ENCODE data around the gene PRCD.
A peak's percentile ranks its signal among the peaks of the same experiment; 100 is the strongest.

The PRCD gene

GRCh38 chr17:76539631-76540271 is at the start of gene PRCD:
Gene PRCD, plus strand, starts transcription at chr17:76540044. Its CDS starts 98 bp downstream, at chr17:76540142.
- no peaks in the 10 kb centered on the region for H3K9me3 Mint-ChIP-seq
- H3K4me3 Mint-ChIP-seq: peak within 1 kb of the TSS; percentile 31
- H3K27ac Mint-ChIP-seq: no peak within 1 kb of the TSS
- H3K36me3 Mint-ChIP-seq: peaks cover 5% of the 10 kb centered on the region
- peaks cover 8% of the 10 kb centered on the region for H3K4me1 Mint-ChIP-seq
- DNase-seq (ENCODE audit: low spot score in 2 of 2) (no peak), ATAC-seq (no peak)

- Mint-ChIP-seq H3K4me3 (no peak overlapping the region), H3K27ac (peak overlapping the region; percentile 98), H3K36me3 (peaks cover 46% of the 10 kb centered on the region), H3K4me1 (peaks cover 58% of the 10 kb centered on the region), H3K9me3 (no peaks in the 10 kb centered on the region)
- DNase-seq (ENCODE audit: low spot score in 2 of 2) (no peak), ATAC-seq (no peak)
Measured at GRCh38 chr17:76490112-76490710, 49.6 kb upstream of the PRCD start.

GRCh38 chr17:76491271-76492122 is 48.3 kb upstream of the PRCD start:
- peak overlapping the region; percentile 98 for H3K27ac Mint-ChIP-seq
- ATAC-seq (no peak), DNase-seq (ENCODE audit: low spot score in 2 of 2) (no peak)
- peak overlapping the region; percentile 91 for H3K4me3 Mint-ChIP-seq
- H3K36me3 Mint-ChIP-seq: peaks cover 34% of the 10 kb centered on the region
- H3K4me1 Mint-ChIP-seq: peaks cover 71% of the 10 kb centered on the region
- H3K9me3 Mint-ChIP-seq: no peaks in the 10 kb centered on the region

GRCh38 chr17:76492123-76492988 is 47.5 kb upstream of the PRCD start:
- DNase-seq (ENCODE audit: low spot score in 2 of 2): no peak
- H3K9me3 Mint-ChIP-seq: no peaks in the 10 kb centered on the region
- peak; percentile 62 for ATAC-seq
- H3K36me3 Mint-ChIP-seq: peaks cover 32% of the 10 kb centered on the region
- peaks cover 79% of the 10 kb centered on the region for H3K4me1 Mint-ChIP-seq
- peak overlapping the region; percentile 98 for H3K27ac Mint-ChIP-seq
- peak overlapping the region; percentile 91 for H3K4me3 Mint-ChIP-seq

- Mint-ChIP-seq H3K36me3 (peaks cover 31% of the 10 kb centered on the region), H3K27ac (peak overlapping the region; percentile 98), H3K9me3 (no peaks in the 10 kb centered on the region), H3K4me3 (peak overlapping the region; percentile 91), H3K4me1 (peaks cover 81% of the 10 kb centered on the region)
- DNase-seq (ENCODE audit: low spot score in 2 of 2): peak; percentile 44 to 80
- ATAC-seq: peak; percentile 83
Measured at GRCh38 chr17:76492989-76493501, 46.8 kb upstream of the PRCD start.

GRCh38 chr17:76493505-76494167 is 46.2 kb upstream of the PRCD start:
- Mint-ChIP-seq H3K27ac (peak overlapping the region; percentile 98), H3K36me3 (peaks cover 36% of the 10 kb centered on the region), H3K9me3 (no peaks in the 10 kb centered on the region), H3K4me3 (peak overlapping the region; percentile 91), H3K4me1 (peaks cover 86% of the 10 kb centered on the region)
- DNase-seq (ENCODE audit: low spot score in 2 of 2) (peak in 1 of 2 donors; percentile 67), ATAC-seq (peak; percentile 43)

GRCh38 chr17:76495663-76496400 is 44.0 kb upstream of the PRCD start:
- Mint-ChIP-seq H3K36me3 (peaks cover 42% of the 10 kb centered on the region), H3K4me1 (peaks cover 92% of the 10 kb centered on the region), H3K4me3 (peak overlapping the region; percentile 91), H3K27ac (peak overlapping the region; percentile 85), H3K9me3 (no peaks in the 10 kb centered on the region)
- DNase-seq (ENCODE audit: low spot score in 2 of 2) (no peak), ATAC-seq (no peak)

- peaks cover 88% of the 10 kb centered on the region for H3K4me1 Mint-ChIP-seq
- peak overlapping the region; percentile 85 for H3K27ac Mint-ChIP-seq
- peak overlapping the region; percentile 91 for H3K4me3 Mint-ChIP-seq
- H3K36me3 Mint-ChIP-seq: peaks cover 43% of the 10 kb centered on the region
- DNase-seq (ENCODE audit: low spot score in 2 of 2) (no peak), ATAC-seq (peak; percentile 19)
- H3K9me3 Mint-ChIP-seq: no peaks in the 10 kb centered on the region
Measured at GRCh38 chr17:76496464-76496863, 43.4 kb upstream of the PRCD start.

- Mint-ChIP-seq H3K36me3 (peaks cover 43% of the 10 kb centered on the region), H3K4me3 (peak overlapping the region; percentile 91), H3K27ac (peak overlapping the region; percentile 85), H3K4me1 (peaks cover 88% of the 10 kb centered on the region), H3K9me3 (no peaks in the 10 kb centered on the region)
- DNase-seq (ENCODE audit: low spot score in 2 of 2) (no peak), ATAC-seq (no peak)
Measured at GRCh38 chr17:76497699-76497978, 42.2 kb upstream of the PRCD start.

- Mint-ChIP-seq H3K36me3 (peaks cover 37% of the 10 kb centered on the region), H3K4me1 (peaks cover 85% of the 10 kb centered on the region), H3K4me3 (peak overlapping the region; percentile 91), H3K27ac (peak overlapping the region; percentile 85), H3K9me3 (no peaks in the 10 kb centered on the region)
- ATAC-seq (no peak), DNase-seq (ENCODE audit: low spot score in 2 of 2) (no peak)
Measured at GRCh38 chr17:76497979-76498875, 41.6 kb upstream of the PRCD start.

- peaks cover 78% of the 10 kb centered on the region for H3K4me1 Mint-ChIP-seq
- peak overlapping the region; percentile 85 for H3K27ac Mint-ChIP-seq
- DNase-seq (ENCODE audit: low spot score in 2 of 2): no peak
- H3K36me3 Mint-ChIP-seq: peaks cover 31% of the 10 kb centered on the region
- no peak for ATAC-seq
- no peaks in the 10 kb centered on the region for H3K9me3 Mint-ChIP-seq
- H3K4me3 Mint-ChIP-seq: peak overlapping the region; percentile 91
Measured at GRCh38 chr17:76498876-76499251, 41.0 kb upstream of the PRCD start.

- peaks cover 75% of the 10 kb centered on the region for H3K4me1 Mint-ChIP-seq
Measured at GRCh38 chr17:76499267-76499667, 40.6 kb upstream of the PRCD start.

GRCh38 chr17:76500074-76500746 is 39.6 kb upstream of the PRCD start:
- ATAC-seq (no peak), DNase-seq (ENCODE audit: low spot score in 2 of 2) (no peak)
- H3K4me1 Mint-ChIP-seq: peaks cover 71% of the 10 kb centered on the region
- peak overlapping the region; percentile 97 for H3K27ac Mint-ChIP-seq
- H3K4me3 Mint-ChIP-seq: peak overlapping the region; percentile 91
- H3K36me3 Mint-ChIP-seq: peaks cover 31% of the 10 kb centered on the region
- no peaks in the 10 kb centered on the region for H3K9me3 Mint-ChIP-seq

More at GRCh38 chr17:76499267-76499667, 40.6 kb upstream of the PRCD start:
- peak overlapping the region; percentile 91 for H3K4me3 Mint-ChIP-seq
- DNase-seq (ENCODE audit: low spot score in 2 of 2): no peak
- peaks cover 31% of the 10 kb centered on the region for H3K36me3 Mint-ChIP-seq
- no peaks in the 10 kb centered on the region for H3K9me3 Mint-ChIP-seq
- ATAC-seq: no peak
- peak overlapping the region; percentile 85 for H3K27ac Mint-ChIP-seq

All from stimulated activated effector memory CD8-positive, alpha-beta T cell treated with anti-CD3 and anti-CD28 coated beads, Interleukin-12 subunit alpha, Interleukin-12 subunit beta, amount 100 ng/mL, for 72 hours (primary cell).